Stimulated activated CD4-positive, alpha-beta T cell treated with anti-CD3 and anti-CD28 coated beads, Interleukin-15, amount 100 ng/mL, for 24 hours (primary cell): Measurements from ENCODE around the gene HMGCLL1.

Experiments
- DNase-seq: peaks from one replicate; pipeline ENCODE4 v3.0.0-alpha.2; 2020

Gene HMGCLL1

DNA sequence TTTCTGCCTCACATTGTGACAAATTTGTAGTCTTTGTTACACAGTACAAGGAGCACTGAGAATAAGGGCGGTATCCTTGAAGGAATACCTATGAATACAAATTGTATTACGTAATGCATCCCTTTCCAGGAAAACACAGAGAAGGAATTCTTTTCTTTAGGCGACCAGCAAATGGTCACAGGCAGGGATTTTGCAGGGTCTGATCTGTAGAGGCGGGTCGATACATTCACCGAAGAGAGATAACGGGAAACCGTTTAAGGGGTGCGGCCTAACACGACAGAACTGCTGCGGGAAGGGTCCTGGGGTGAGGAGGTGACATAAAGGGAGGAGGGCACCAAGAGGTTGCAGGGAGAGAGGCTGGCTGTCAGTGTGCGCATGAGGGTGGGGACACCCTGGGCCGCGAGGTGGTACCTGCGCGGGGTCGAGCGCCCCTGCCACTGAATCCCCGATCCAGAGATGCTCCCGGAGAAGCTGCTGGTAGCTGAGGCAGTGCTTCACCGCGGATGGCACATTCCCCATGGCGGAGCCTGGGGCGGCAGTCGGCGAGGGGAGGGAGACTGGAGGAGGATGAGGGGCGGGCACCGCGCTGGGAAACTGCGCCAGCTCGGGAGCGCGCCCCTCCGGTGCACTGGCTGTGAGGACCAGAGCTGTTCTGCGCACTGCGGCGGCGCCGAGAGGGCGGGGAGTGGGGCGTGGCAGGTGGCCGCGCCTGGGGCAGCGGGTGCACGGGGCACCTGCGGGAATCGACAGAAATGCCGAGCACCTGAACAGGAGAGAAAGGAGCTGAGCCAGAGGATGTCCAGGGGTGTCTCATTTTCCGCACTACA lies at the start of gene HMGCLL1:
TSS of gene HMGCLL1 (minus strand) at position 656 of the 827 bp plus-strand sequence. CDS start at position 519, 137 bp downstream.
- DNase-seq = no peak

DNA sequence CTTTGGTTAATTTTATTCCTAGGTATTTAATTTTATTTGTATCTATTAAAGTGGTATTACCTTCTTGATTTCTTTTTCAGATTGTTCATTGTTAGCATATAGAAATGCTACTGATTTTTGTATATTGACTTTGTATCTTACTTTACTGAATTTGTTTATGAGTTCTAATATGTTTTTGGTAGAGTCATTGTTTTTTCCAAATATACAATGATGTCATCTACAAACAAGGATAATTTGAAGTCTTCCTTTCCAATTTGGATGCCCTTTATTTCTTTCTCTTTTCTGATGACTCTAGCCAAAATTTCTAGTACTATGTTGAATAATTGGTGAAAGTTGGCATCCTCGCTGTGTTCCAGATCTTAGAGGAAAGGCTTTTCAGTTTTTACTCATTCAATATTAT lies 43.0 kb upstream of the HMGCLL1 start:
- DNase-seq = no peak

DNA sequence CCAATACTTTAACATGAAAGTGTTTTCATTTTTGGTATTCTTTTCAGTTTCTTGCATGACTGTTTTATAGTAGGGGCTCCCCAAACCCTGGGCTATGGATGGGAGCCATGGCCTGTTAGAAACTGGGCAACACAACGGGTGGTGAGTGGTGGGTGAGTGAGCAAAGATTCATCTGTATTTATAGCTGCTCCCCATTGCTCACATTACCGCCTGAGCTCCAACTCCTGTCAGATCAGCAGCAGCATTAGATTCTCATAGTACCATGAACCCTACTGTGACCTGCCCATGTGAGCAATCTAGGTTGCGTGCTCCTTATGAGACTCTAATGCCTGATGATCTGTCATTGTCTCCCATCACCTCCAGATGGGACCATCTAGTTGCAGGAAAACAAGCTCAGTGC lies 42.3 kb upstream of the HMGCLL1 start:
- DNase-seq = no peak

DNA sequence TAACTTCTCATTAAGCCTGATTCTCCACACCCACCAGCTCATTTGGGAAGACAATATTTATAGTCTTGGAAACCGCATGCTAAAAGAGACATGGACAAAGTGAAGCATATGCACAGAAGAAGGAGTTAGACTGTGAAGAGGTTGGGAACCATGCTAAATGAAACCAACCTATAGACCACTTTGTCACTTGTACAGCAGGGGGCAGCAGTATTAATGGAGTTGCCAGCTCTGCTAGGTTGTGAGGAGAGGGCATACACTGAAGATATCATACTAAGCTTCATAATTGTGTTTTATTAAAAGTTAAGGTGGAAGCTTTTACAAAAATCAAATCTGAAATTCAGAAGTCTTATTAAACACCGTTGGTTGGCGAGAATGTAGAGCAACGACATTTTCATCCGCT lies 38.3 kb upstream of the HMGCLL1 start:
- DNase-seq = no peak

- no peak for DNase-seq
Measured at GRCh38 chr6:55604021-55604420, 25.0 kb upstream of the HMGCLL1 start.

DNA sequence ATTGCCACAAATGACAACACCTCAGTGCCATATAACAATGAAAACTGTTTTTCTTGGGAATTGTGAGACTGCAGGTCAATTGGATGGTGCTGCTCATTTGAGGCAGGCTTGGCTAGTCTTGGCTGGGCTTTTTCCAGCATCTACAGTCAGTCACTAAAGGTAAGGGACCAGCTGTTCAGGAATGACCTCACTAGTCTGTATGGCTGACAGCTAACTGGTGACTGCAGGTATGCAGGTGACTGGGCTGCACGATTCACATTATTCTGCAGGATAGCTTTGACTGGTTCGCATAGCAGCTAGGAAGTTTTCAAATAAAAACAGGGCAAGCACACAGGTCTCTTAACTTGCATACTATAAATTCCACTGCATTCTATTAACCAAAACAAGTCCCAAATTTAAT lies 22.1 kb upstream of the HMGCLL1 start:
- DNase-seq = no peak

- DNase-seq = no peak
Measured at GRCh38 chr6:55594442-55594841, 15.4 kb upstream of the HMGCLL1 start.

DNA sequence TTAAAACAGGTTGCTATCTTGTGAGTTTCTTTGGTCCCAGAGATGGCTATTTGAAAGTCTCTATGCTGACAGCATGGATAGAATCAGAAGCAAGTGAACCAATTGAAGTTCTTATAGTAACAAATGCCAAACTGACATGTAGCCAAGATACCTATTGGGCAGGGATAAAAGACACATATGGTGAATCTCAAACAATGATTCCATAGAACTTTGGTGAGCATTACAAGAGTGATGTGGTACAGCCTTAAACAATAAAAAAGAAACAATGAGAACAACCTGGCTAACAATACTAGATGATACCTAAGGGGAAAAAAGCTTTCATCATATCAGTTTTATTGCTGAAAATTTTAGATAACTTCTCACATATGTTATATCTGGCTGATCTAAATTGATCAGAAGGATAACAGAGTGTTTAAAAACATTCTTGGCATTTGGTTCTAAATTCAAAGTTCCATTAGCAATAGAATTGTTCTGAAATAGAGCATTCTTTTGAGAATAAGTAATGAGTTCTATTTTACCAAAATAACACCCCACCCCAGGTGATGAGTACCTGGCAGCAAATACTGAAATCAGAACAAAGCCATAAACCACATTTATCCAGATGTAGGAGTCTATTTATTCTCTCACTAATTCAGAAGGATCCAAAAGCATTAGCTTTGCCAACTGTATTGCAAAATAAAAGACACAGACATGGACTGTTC lies 5.8 kb upstream of the HMGCLL1 start:
- DNase-seq = no peak

DNA sequence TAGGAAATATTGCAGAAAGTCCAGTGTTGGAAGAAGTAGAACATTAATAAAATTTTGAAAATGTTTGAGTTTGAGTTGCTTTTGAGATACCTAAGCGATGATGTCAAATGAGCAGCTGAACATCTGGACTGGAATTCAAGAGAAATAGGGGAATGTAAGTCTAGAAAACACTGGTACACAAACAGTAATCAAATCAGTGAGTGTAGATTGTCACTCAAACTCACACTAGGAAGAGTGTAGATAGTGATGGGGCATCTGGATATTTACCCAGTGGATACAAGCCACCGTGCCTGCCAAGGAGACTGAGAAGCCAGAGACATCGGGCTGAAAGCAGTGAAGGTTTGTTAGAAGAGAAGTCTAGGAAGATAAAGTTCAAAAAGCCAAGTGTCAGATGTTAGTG lies 2.2 kb downstream of the HMGCLL1 start:
- DNase-seq = no peak

DNA sequence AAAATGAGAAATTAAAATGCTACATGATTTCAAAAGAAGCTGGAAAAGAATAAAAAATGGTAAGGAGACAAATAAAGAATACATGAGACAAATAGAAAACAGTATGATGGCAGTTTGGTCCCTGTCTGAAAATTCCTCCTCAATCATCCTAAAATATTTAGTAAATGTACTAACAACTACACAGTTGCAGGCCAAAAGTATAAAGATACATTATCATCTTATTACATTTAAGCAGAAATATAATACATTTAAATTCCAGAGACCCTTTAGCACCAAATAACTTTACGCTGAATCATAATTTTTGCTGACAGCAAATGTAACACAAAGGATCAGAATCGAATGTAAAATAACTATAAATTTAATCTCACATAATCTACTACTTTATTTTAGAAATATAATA lies 4.4 kb downstream of the HMGCLL1 start:
- no peak for DNase-seq

GRCh38 chr6:55569638-55570037 lies 9.4 kb downstream of the HMGCLL1 start:
- DNase-seq = no peak

DNA sequence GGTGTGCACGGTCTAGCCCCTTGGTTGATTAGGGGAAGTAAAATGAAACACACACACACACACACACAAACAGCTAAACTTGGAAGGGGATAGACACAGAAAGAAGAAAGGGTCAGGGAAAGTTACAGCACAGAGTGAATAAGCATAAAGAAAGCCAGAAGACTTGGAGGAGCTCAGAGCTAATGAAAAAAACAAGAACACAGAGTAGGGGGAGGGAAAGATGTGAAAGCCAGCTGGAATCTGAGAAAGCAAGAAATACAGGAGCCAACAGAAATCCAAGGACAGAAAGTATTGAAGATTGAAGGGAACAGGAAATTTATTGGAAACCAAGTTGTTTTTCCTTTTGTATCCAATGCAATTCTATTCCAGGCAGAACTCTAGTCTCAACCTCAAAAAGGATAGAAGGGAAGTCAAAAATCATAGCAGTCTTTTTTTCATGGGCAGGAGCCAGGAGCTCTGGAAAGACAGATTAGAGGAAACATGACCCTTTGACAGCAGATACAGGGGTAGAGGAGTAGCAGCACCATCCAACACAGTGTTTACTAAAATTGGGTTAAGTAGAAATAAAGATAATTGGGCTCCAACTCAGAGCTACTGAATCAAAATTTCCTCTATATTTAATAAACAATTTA lies 10.1 kb downstream of the HMGCLL1 start:
- DNase-seq = no peak

DNA sequence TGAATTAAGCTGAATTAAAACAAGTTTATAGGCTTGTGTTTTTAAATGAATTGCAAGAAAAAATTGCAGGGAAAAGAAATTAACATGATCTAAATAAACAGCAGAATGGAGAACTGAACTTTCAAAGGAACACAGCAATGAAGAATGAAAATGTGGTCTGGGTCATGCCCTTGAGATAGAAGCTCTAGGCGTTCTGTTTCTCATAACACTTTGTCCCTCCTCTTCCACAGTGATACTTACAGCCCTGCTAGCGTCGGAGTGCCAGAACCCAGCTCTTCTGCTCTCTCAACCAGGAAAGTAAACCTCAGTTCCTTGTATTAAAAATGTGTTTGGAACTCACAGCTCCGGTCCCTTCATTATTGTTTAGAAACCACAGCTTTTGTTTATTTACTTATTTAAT lies 11.4 kb downstream of the HMGCLL1 start:
- DNase-seq = no peak

DNA sequence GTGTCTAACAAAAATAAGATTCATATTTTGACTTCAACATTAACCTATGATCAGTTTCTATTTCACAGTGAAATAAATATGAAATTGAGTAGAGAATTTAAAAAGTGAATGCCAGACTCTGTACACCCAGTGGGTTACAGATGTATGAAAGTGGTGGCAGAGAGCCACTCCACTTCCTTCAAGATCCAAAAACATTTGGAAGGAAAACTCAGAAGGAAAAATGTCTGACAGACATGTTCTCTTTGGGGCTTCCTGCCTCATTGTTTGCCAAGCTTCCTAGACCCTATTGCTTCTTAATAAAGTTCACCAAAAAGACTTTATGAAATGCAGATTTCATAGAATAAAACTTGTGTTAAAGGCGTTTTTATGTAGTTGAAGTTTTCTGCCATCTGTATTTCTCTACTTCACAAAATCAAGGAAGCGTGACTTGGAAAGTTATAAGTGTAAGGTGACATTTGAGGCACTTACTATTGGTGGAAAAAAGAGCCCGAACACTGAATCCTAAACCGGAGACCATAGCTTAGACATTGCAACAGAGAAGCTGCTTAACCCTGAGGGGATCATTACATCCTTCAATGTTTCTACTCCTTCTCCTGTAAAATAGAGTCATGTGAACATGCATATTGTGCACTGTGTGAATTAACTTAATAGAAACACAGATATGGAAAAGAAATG lies 12.8 kb downstream of the HMGCLL1 start:
- no peak for DNase-seq

DNA sequence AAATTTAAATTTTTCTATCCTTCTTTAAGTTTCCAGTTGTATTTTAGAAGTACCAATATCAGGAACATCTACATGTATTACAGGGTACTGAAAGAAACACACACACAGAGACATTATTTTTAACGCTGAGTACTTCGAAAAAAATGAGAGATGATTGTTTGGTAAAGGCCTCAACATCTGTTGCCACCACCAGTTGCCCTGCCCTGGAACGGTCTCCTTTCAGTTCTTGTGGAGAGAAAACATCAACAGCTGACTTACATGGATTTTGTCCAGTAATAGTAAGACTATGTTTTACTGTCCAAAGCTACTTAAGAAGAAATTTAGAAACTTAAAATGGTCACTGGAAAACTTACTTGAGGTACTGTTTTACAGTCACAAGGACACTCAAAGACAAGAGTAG lies 16.7 kb downstream of the HMGCLL1 start:
- no peak for DNase-seq

DNA sequence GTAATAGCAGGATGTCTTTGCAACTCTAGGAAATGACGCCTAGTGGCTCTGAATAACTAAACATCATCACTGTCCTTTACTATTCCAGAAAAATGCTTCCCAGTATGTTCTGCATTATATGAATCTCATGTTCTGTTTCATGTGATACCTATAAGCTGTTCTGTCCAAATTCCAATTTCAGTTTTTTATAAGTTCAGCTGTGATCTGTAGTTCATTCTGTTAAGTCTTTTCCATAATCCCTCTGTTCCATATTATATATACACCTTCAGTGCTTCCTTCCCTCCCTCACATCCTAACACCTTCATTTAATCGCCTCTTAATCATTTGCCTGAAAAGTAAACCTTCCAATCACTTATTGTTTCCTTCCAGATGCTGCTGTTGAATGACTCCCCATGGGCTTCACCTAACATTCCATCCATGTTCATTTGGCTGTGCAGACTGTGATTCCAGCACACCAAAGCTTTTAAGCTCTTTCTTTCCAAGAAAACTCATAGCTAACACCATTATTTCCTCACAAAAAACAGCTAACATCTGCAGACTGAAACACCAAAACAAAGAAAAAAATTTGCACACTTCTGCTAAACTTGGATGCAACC lies 18.6 kb downstream of the HMGCLL1 start:
- no peak for DNase-seq

DNA sequence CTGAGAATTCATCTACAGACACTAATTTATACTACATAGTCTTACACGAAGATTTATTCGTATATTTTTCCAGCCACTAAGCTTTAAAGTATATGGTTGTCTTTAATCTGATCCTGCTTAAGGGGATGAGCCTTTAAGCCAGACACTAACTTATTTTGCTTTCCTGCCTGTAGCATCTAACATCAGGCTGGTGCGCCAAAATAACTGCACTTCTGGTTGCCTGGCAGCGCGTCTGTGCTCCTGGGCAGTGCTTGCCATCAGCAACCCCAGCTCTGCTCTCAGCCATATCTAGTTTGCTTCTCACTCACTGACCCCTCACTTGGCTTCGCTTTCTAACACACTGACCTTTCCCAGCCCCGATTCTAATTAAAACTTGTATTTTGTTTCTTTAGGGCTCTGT lies 21.8 kb downstream of the HMGCLL1 start:
- no peak for DNase-seq

- no peak for DNase-seq
Measured at GRCh38 chr6:55545791-55546190, 33.2 kb downstream of the HMGCLL1 start.

DNA sequence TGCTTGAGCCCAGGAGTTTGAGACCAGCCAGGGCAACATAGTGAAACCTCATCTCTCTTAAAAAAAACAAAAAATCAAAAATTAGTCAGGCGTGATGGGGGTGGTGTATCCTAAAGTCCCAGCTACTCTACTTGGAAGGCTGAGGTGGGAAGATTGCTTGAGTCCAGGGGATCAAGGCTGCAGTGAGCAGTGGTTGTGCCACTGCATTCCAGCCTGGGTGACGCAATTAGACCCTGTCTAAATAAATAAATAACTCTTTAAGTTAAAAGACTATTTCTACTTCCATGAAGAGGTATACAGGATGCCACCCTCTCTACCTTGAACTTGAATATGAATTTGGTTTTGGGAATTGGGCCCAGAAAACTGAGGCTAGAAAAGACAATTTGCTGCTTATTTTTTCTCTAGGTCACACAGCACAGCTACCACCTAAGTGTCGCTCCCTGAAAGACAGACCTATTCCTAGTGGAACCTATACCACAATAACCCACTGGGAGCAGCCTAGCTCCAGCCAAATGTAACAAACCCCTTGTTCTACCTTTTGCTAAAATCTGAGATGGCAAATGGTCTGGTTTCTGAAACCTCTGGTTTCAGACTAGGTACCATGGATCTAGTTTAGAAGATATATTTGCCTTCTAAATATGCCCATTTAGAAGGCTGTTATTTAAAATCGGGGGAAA lies 35.2 kb downstream of the HMGCLL1 start:
- no peak for DNase-seq

DNA sequence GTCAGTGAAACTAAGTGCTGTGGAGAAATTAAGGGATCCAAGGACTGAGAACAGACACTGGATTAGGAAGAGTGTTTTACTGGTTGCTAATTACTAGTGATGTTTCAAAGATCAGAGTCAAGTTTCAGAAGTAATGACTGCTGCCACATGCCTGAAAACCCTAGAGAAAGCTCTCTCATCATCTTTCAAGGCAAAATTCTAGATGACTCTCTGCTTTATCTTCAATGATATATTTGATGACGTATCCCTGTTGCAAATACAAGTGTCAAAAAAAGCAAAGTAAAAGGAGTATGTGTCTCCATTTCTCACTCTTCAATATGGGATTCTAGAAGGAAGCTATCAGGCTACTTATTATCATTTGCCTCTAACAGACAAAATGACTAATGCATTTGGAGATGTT lies 38.0 kb downstream of the HMGCLL1 start:
- DNase-seq = no peak

DNA sequence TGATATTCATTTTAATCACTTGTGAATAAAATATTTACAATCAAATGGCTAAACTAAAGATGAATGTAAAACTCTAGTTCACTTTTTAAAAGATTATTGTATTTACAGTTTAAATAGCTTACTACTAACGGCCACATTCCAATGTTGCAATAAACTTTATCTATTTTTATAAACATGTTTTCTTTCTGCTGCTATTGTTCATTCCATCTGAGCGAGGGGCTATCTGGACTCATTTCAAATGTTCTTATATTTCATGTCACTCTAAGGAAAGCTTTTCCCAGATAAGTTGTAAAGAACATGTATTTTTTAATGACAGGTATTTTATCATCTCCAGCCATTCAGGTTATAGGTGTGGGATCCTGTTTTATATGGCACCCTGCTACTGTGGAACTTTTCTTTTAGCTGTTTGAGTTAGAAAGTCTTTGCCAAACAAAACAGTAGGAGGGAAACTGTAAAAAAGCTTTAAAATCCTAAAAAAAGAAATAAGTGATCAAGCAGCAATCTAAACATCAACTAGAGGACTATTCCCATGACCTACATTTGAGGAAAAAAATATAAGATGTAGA lies 42.5 kb downstream of the HMGCLL1 start:
- no peak for DNase-seq

DNA sequence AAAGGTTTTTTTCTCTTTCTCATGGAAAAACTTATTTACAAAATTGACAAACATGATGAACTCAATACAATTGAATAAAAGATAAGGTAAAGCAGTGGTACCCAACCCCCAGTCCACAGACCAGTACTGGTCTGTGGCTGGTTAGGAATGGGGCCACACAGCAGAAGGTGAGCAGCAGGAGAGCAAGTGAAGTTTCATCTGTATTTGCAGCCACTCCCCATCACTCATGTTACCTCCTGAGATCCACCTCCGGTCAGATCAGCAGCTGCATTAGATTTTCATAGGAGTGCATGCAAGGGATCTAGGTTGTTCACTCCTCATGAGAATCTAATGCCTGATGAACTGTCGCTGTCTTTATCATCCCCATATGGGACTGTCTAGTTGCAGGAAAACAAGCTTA lies 47.5 kb downstream of the HMGCLL1 start:
- no peak for DNase-seq
